Nephron progenitor cell (in vitro differentiated cells): ENCODE measurements around the gene ANKRD60.

Experiments used
- DNase-seq: peaks from one replicate; pipeline ENCODE4 v3.0.0; 2021
- H3K27ac Mint-ChIP-seq: 2 replicates; pipeline ENCODE4 v1.8.0; 2021; ENCODE audit warnings: mild to moderate bottlenecking, moderate library complexity, mixed read lengths
- H3K27me3 Mint-ChIP-seq: 2 replicates; pipeline ENCODE4 v1.8.0; 2021; ENCODE audit warnings: mild to moderate bottlenecking, low read depth, mixed read lengths; ENCODE audit not compliant: poor library complexity
- H3K36me3 Mint-ChIP-seq: 2 replicates; pipeline ENCODE4 v1.8.0; 2021; ENCODE audit warnings: low read depth, mixed read lengths
- H3K4me1 Mint-ChIP-seq: 2 replicates; pipeline ENCODE4 v1.8.0; 2021; ENCODE audit warnings: mixed read lengths
- H3K4me3 Mint-ChIP-seq: 2 replicates; pipeline ENCODE4 v1.8.0; 2021; ENCODE audit warnings: mild to moderate bottlenecking, moderate library complexity, mixed read lengths
- H3K9me3 Mint-ChIP-seq: 2 replicates; pipeline ENCODE4 v1.8.0; 2021; ENCODE audit warnings: mild to moderate bottlenecking, moderate library complexity, mixed read lengths
- CTCF ChIP-seq: fragments of 200-600 bp; sonication (generic); IDR thresholded peaks from 2 replicates; pipeline ENCODE4 v1.5.0; 2021; ENCODE audit warnings: antibody characterized with exemption

ANKRD60 gene

GRCh38 chr20:58268936-58269619 lies 40.6 kb upstream of the ANKRD60 start:
- no peak for TF ChIP-seq CTCF
- DNase-seq, result no peak
- Mint-ChIP-seq H3K4me3 (no peak overlapping the region), H3K36me3 (peaks cover 38% of the 10 kb centered on the region), H3K27ac (peak overlapping the region; percentile 87), H3K4me1 (peaks cover 13% of the 10 kb centered on the region), H3K9me3 (peaks cover 10% of the 10 kb centered on the region), H3K27me3 (peaks cover 4% of the 10 kb centered on the region)

- peaks cover 4% of the 10 kb centered on the region for H3K9me3 Mint-ChIP-seq
- H3K36me3 Mint-ChIP-seq, result peaks cover 31% of the 10 kb centered on the region
- DNase-seq, result no peak
- peak overlapping the region; percentile 87 for H3K27ac Mint-ChIP-seq
- peaks cover 4% of the 10 kb centered on the region for H3K27me3 Mint-ChIP-seq
- H3K4me3 Mint-ChIP-seq, result no peak overlapping the region
- TF ChIP-seq CTCF, result no peak
- peaks cover 13% of the 10 kb centered on the region for H3K4me1 Mint-ChIP-seq
Observed at GRCh38 chr20:58268421-58268821, 40.0 kb upstream of the ANKRD60 start.

GRCh38 chr20:58267389-58268215 lies 39.1 kb upstream of the ANKRD60 start:
- Mint-ChIP-seq H3K27ac (no peak overlapping the region), H3K27me3 (peaks cover 4% of the 10 kb centered on the region), H3K4me3 (no peak overlapping the region), H3K36me3 (peaks cover 27% of the 10 kb centered on the region), H3K9me3 (no peaks in the 10 kb centered on the region), H3K4me1 (peaks cover 13% of the 10 kb centered on the region)
- TF ChIP-seq CTCF, result no peak
- no peak for DNase-seq

- no peak overlapping the region for H3K27ac Mint-ChIP-seq
- peaks cover 4% of the 10 kb centered on the region for H3K27me3 Mint-ChIP-seq
- H3K4me3 Mint-ChIP-seq, result no peak overlapping the region
- TF ChIP-seq CTCF, result no peak
- DNase-seq, result no peak
- H3K36me3 Mint-ChIP-seq, result peaks cover 18% of the 10 kb centered on the region
- peaks cover 12% of the 10 kb centered on the region for H3K4me1 Mint-ChIP-seq
- H3K9me3 Mint-ChIP-seq, result no peaks in the 10 kb centered on the region
Observed at GRCh38 chr20:58264271-58264670, 35.8 kb upstream of the ANKRD60 start.

- no peak overlapping the region for H3K27ac Mint-ChIP-seq
- no peaks in the 10 kb centered on the region for H3K4me1 Mint-ChIP-seq
- no peak for DNase-seq
- no peak for TF ChIP-seq CTCF
- peaks cover 4% of the 10 kb centered on the region for H3K27me3 Mint-ChIP-seq
- H3K36me3 Mint-ChIP-seq, result peaks cover 16% of the 10 kb centered on the region
- no peak overlapping the region for H3K4me3 Mint-ChIP-seq
- H3K9me3 Mint-ChIP-seq, result no peaks in the 10 kb centered on the region
Observed at GRCh38 chr20:58261660-58262059, 33.2 kb upstream of the ANKRD60 start.
